ENCODE results near the gene MACC1.

Gene MACC1

GRCh38 chr7:20257212-20257611 is 40.0 kb upstream of the MACC1 start:
- H3K9me2 ChIP-seq (replicated peaks; ENCODE audit: insufficient read depth, low read length): no peaks in the 10 kb centered on the region
- H3K79me2 ChIP-seq (ENCODE audit: low read length): no peaks in the 10 kb centered on the region
- no peaks in the 10 kb centered on the region for H3K4me1 ChIP-seq (ENCODE audit: low read length)
- no peaks in the 10 kb centered on the region for H3K36me3 ChIP-seq (replicated peaks; ENCODE audit: insufficient read depth, low read length)
- no peak overlapping the region for H3K27ac ChIP-seq (ENCODE audit: low read length)
- H3K27me3 ChIP-seq (replicated peaks; ENCODE audit: insufficient read depth, low read length): no peaks in the 10 kb centered on the region
- no peaks in the 10 kb centered on the region for H3K9me3 ChIP-seq (replicated peaks; ENCODE audit: insufficient read depth, low read length)
- H3K4me2 ChIP-seq (ENCODE audit: low read depth, low read length): no peak overlapping the region
- no peaks in the 10 kb centered on the region for H4K20me1 ChIP-seq (ENCODE audit: insufficient read depth, low read length)
- no peak overlapping the region for H3K9ac ChIP-seq (ENCODE audit: low read length)
- no peak overlapping the region for H2AFZ ChIP-seq (ENCODE audit: low read length)
- TF ChIP-seq CTCF (IDR thresholded peaks at IDR 0.05; ENCODE audit: low read length) (no peak), EZH2 (optimal IDR thresholded peaks at IDR 0.05; ENCODE audit: low read depth, low read length) (no peak), EZH2phosphoT487 (IDR thresholded peaks at IDR 0.05; ENCODE audit: low read length) (no peak)
- H3F3A ChIP-seq (ENCODE audit: insufficient read depth, low read length): no peaks in the 10 kb centered on the region
- H3K4me3 ChIP-seq (ENCODE audit: low read length): no peak overlapping the region
- DNase-seq: no peak

GRCh38 chr7:20249920-20250319 is 32.7 kb upstream of the MACC1 start:
- H3K9me3 ChIP-seq (replicated peaks; ENCODE audit: insufficient read depth, low read length): no peaks in the 10 kb centered on the region
- H3K27me3 ChIP-seq (replicated peaks; ENCODE audit: insufficient read depth, low read length): no peaks in the 10 kb centered on the region
- H3F3A ChIP-seq (ENCODE audit: insufficient read depth, low read length): no peaks in the 10 kb centered on the region
- H3K9ac ChIP-seq (ENCODE audit: low read length): no peak overlapping the region
- H3K4me1 ChIP-seq (ENCODE audit: low read length): no peaks in the 10 kb centered on the region
- H3K4me3 ChIP-seq (ENCODE audit: low read length): no peak overlapping the region
- no peak for DNase-seq
- H4K20me1 ChIP-seq (ENCODE audit: insufficient read depth, low read length): no peaks in the 10 kb centered on the region
- H3K36me3 ChIP-seq (replicated peaks; ENCODE audit: insufficient read depth, low read length): no peaks in the 10 kb centered on the region
- H2AFZ ChIP-seq (ENCODE audit: low read length): no peak overlapping the region
- no peak overlapping the region for H3K27ac ChIP-seq (ENCODE audit: low read length)
- no peak overlapping the region for H3K4me2 ChIP-seq (ENCODE audit: low read depth, low read length)
- TF ChIP-seq EZH2phosphoT487 (IDR thresholded peaks at IDR 0.05; ENCODE audit: low read length): no peak
- no peak for TF ChIP-seq EZH2 (optimal IDR thresholded peaks at IDR 0.05; ENCODE audit: low read depth, low read length)
- TF ChIP-seq CTCF (IDR thresholded peaks at IDR 0.05; ENCODE audit: low read length): no peak
- H3K79me2 ChIP-seq (ENCODE audit: low read length): no peaks in the 10 kb centered on the region
- no peaks in the 10 kb centered on the region for H3K9me2 ChIP-seq (replicated peaks; ENCODE audit: insufficient read depth, low read length)

GRCh38 chr7:20249376-20249775 is 32.2 kb upstream of the MACC1 start:
- H3F3A ChIP-seq (ENCODE audit: insufficient read depth, low read length): no peaks in the 10 kb centered on the region
- no peaks in the 10 kb centered on the region for H4K20me1 ChIP-seq (ENCODE audit: insufficient read depth, low read length)
- H3K9me2 ChIP-seq (replicated peaks; ENCODE audit: insufficient read depth, low read length): no peaks in the 10 kb centered on the region
- TF ChIP-seq EZH2 (optimal IDR thresholded peaks at IDR 0.05; ENCODE audit: low read depth, low read length) (no peak), CTCF (IDR thresholded peaks at IDR 0.05; ENCODE audit: low read length) (no peak), EZH2phosphoT487 (IDR thresholded peaks at IDR 0.05; ENCODE audit: low read length) (no peak)
- no peaks in the 10 kb centered on the region for H3K79me2 ChIP-seq (ENCODE audit: low read length)
- H3K27me3 ChIP-seq (replicated peaks; ENCODE audit: insufficient read depth, low read length): no peaks in the 10 kb centered on the region
- H2AFZ ChIP-seq (ENCODE audit: low read length): no peak overlapping the region
- no peak for DNase-seq
- no peak overlapping the region for H3K27ac ChIP-seq (ENCODE audit: low read length)
- H3K4me1 ChIP-seq (ENCODE audit: low read length): no peaks in the 10 kb centered on the region
- H3K4me2 ChIP-seq (ENCODE audit: low read depth, low read length): no peak overlapping the region
- H3K9ac ChIP-seq (ENCODE audit: low read length): no peak overlapping the region
- no peaks in the 10 kb centered on the region for H3K9me3 ChIP-seq (replicated peaks; ENCODE audit: insufficient read depth, low read length)
- no peaks in the 10 kb centered on the region for H3K36me3 ChIP-seq (replicated peaks; ENCODE audit: insufficient read depth, low read length)
- H3K4me3 ChIP-seq (ENCODE audit: low read length): no peak overlapping the region
